GM13976 (cell line): ENCODE data around the gene NUP62CL.
"Not testable (repeated sequence)": the region's sequence is repeated elsewhere in the genome, so short reads cannot be mapped to it uniquely, and the experiment has no call there.

Source experiments
- DNase-seq: peaks from one replicate; pipeline ENCODE4 v3.0.0; 2012; ENCODE audit warnings: low spot score
- CTCF ChIP-seq: IDR thresholded peaks from 2 replicates; pipeline ENCODE4 v1.5.1; 2012; ENCODE audit warnings: borderline replicate concordance, mild to moderate bottlenecking; ENCODE audit not compliant: insufficient read depth; ENCODE audit errors: extremely low read depth, missing control alignments, control extremely low read depth
- in situ Hi-C: fragments of 300-500 bp; cut with MboI; formaldehyde crosslinking; loops from one replicate; pipeline ENCODE4 v1.12.0; 2022; ENCODE audit warnings: low sequenced_read_pairs, mixed read lengths, inconsistent platforms; ENCODE audit not compliant: unreplicated experiment

NUP62CL gene

DNA sequence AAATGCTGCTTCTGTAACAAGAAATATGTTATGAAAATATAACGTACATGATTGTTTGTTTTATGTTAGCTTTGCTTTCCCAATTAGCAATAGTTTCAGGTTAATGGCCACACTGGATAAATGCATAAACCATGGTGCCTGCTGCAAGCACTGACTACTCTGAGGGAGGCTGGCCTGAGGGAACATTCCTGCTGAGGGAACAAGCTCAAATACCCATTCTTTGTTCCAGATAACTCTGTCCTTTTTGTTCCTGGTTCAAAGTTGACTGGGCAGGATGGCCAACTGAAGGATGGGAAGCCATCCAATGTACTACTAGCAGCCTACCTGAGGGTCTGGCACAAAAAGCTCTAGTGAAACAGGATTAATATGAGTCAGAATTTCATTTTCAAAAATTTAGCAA is 37.5 kb downstream of the NUP62CL start:
- in situ Hi-C loops: no loop called here
- TF ChIP-seq CTCF: no peak
- no peak for DNase-seq

- DNase-seq: no peak
- in situ Hi-C loops: no loop called here
- no peak for TF ChIP-seq CTCF
Measured at GRCh38 chrX:107168257-107168656, 38.0 kb downstream of the NUP62CL start.

- in situ Hi-C loops: no loop called here
- TF ChIP-seq CTCF: no peak
- DNase-seq: no peak
Measured at GRCh38 chrX:107167163-107167921, 38.9 kb downstream of the NUP62CL start.

GRCh38 chrX:107157618-107158017 is 48.6 kb downstream of the NUP62CL start:
- DNase-seq, in situ Hi-C loops: not testable (repeated sequence)

- DNase-seq, in situ Hi-C loops: not testable (repeated sequence)
Measured at GRCh38 chrX:107155621-107156430, 50.4 kb downstream of the NUP62CL start.

DNA sequence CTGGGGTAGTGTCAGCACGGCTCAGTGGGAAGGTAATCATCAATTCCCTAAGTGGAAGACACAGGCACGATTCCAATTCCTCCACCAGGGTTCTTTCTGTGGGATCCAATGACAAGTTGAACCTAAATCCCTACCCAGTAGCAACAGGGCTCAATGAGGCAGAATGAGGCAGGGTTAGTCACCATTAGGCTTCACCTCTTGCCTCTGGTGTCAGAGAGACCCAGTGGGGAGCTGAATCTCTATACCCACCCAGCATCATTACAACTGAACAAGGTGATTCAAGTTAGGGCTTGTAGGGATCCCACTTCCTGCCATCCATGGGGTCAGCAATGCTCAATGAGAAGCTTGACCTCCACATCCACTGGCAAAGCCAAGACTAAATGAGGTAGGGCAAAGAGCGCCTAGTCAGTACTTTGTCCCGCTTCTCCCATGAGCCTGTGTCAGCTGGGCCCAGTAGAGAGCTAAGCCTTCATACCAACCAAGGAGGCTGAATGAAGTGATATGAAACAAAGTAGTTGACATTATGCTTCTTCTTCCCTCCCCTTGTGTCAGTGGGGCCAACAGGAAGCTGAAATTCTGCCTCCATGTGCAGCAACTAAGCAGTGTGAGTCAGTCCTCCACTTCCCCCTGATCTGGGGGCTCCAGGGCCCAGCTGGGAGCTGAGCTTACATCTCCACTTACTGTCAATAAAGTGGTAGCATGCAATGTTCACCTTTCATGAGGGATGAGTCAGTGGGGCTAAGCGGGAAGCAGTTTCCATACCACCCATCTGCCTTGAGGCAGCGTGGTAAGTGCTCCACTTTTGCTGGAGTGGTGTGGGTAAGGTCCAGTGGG is 51.2 kb downstream of the NUP62CL start:
- no peak for TF ChIP-seq CTCF
- in situ Hi-C loops: no loop called here
- DNase-seq: no peak

DNA sequence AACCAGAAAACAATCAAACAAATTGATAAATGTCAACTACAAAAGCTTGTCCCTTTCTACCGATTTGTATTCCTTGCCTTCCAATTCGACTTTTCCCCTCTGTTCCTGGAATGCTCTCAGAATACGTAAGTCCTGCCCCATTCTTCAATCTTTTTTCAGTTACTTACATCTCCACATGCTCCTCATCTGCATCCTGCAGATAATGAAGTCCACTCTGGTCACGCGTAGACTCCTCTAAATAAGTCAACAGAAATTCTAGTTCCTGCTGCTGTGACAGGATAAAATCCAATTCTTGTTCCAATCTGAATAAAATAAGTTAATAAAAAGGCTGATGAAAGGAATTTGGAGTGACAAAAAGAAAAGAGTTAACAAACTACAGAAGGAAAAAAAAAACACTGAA is 53.2 kb downstream of the NUP62CL start:
- no peak for DNase-seq
- in situ Hi-C loops: no loop called here
- no peak for TF ChIP-seq CTCF
